ENCODE results near the gene TXLNB. TPM values are rescaled to one million over a fixed set of nuclear protein-coding genes. Genes with fewer than 3 reads are reported as not detected.

Gene TXLNB
- total RNA-seq, 3 donors from 2014 or later (not counting 1 experiment from before 2014, with no cell fraction given), result 0.24 to 0.93 (median 0.50) TPM

- Histone ChIP-seq H3K4me3 (ENCODE audit: low read length) (no peak overlapping the region), H3K27me3 (ENCODE audit: control insufficient read depth, insufficient read depth, low read length) (no peaks in the 10 kb centered on the region), H3K27ac (ENCODE audit: low read length) (no peak overlapping the region), H3K4me1 (ENCODE audit: control insufficient read depth, insufficient read depth, low read length) (no peaks in the 10 kb centered on the region), H3K9me3 (ENCODE audit: control insufficient read depth, insufficient read depth, low read length) (no peaks in the 10 kb centered on the region), H3K36me3 (ENCODE audit: control insufficient read depth, insufficient read depth, low read length) (no peaks in the 10 kb centered on the region)
- no peak for TF ChIP-seq CTCF (IDR thresholded peaks at IDR 0.05)
- no peak overlapping the region for H3K27ac Mint-ChIP-seq
- no peaks in the 10 kb centered on the region for H3K36me3 Mint-ChIP-seq
- H3K9me3 Mint-ChIP-seq, result no peaks in the 10 kb centered on the region
- peaks cover 0 to 4% of the 10 kb centered on the region in 2 donors for H3K4me1 Mint-ChIP-seq
- intact Hi-C loops (cut with micrococcal nuclease), result no loop called here
- no CpG with 5 or more reads among the region's 2 CpGs for WGBS (ENCODE audit: insufficient coverage)
- ATAC-seq (no peak), DNase-seq (no peak)
- H3K27me3 Mint-ChIP-seq (ENCODE audit: low read depth in 2 of 2), result no peaks in the 10 kb centered on the region
- H3K4me3 Mint-ChIP-seq, result no peak overlapping the region
These were observed 20.0 kb upstream of the TXLNB start for GRCh38 chr6:139311831-139312230.

- intact Hi-C loops (cut with micrococcal nuclease), result no loop called here
- no peak overlapping the region for H3K27ac ChIP-seq (ENCODE audit: low read length)
These were observed 17.3 kb upstream of the TXLNB start for GRCh38 chr6:139308936-139309603.

GRCh38 chr6:139308286-139308916, 16.6 kb upstream of the TXLNB start:
- Mint-ChIP-seq H3K27me3 (ENCODE audit: low read depth in 2 of 2) (no peaks in the 10 kb centered on the region), H3K9me3 (no peaks in the 10 kb centered on the region), H3K27ac (no peak overlapping the region), H3K4me3 (no peak overlapping the region), H3K36me3 (no peaks in the 10 kb centered on the region), H3K4me1 (no peaks in the 10 kb centered on the region)
- Histone ChIP-seq H3K36me3 (ENCODE audit: control insufficient read depth, insufficient read depth, low read length) (no peaks in the 10 kb centered on the region), H3K9me3 (ENCODE audit: control insufficient read depth, insufficient read depth, low read length) (no peaks in the 10 kb centered on the region), H3K27me3 (ENCODE audit: control insufficient read depth, insufficient read depth, low read length) (no peaks in the 10 kb centered on the region), H3K27ac (ENCODE audit: low read length) (no peak overlapping the region), H3K4me3 (ENCODE audit: low read length) (no peak overlapping the region), H3K4me1 (ENCODE audit: control insufficient read depth, insufficient read depth, low read length) (no peaks in the 10 kb centered on the region)
- DNase-seq (no peak), ATAC-seq (peak in 1 of 3 donors; percentile 44)
- intact Hi-C loops (cut with micrococcal nuclease), result no loop called here
- 100% methylated on average over 2 of the region's 5 CpGs for WGBS (ENCODE audit: insufficient coverage)
- TF ChIP-seq CTCF (IDR thresholded peaks at IDR 0.05), result no peak

More at GRCh38 chr6:139308936-139309603, 17.3 kb upstream of the TXLNB start:
- H3K4me1 Mint-ChIP-seq, result no peaks in the 10 kb centered on the region
- no peak for TF ChIP-seq CTCF (IDR thresholded peaks at IDR 0.05)
- H3K36me3 ChIP-seq (ENCODE audit: control insufficient read depth, insufficient read depth, low read length), result no peaks in the 10 kb centered on the region
- DNase-seq (no peak), ATAC-seq (no peak)
- no peaks in the 10 kb centered on the region for H3K9me3 Mint-ChIP-seq
- no peaks in the 10 kb centered on the region for H3K27me3 Mint-ChIP-seq (ENCODE audit: low read depth in 2 of 2)
- H3K27ac Mint-ChIP-seq, result no peak overlapping the region
- WGBS (ENCODE audit: insufficient coverage), result 100% methylated on average over 1 of the region's 2 CpGs
- no peak overlapping the region for H3K4me3 ChIP-seq (ENCODE audit: low read length)
- H3K27me3 ChIP-seq (ENCODE audit: control insufficient read depth, insufficient read depth, low read length), result no peaks in the 10 kb centered on the region
- no peaks in the 10 kb centered on the region for H3K4me1 ChIP-seq (ENCODE audit: control insufficient read depth, insufficient read depth, low read length)
- no peaks in the 10 kb centered on the region for H3K9me3 ChIP-seq (ENCODE audit: control insufficient read depth, insufficient read depth, low read length)
- H3K36me3 Mint-ChIP-seq, result no peaks in the 10 kb centered on the region
- H3K4me3 Mint-ChIP-seq, result no peak overlapping the region
